ENCODE measurements around the gene CA12. TPM values are rescaled to one million over a fixed set of nuclear protein-coding genes. Genes with fewer than 3 reads are reported as not detected.
"Not testable (repeated sequence)": the region's sequence is repeated elsewhere in the genome, so short reads cannot be mapped to it uniquely, and the experiment has no call there.

CA12 gene
- 36.0 TPM for polyA plus RNA-seq (2013, experiment 1 of 2; ENCODE audit: insufficient read length)
- 34.7 TPM for polyA plus RNA-seq (2013, experiment 2 of 2; ENCODE audit: insufficient read length)

GRCh38 chr15:63381301-63382204 lies at the start of gene CA12:
Gene CA12 (minus strand): TSS chr15:63381846. CDS start chr15:63381720, 126 bp downstream.
- peak; percentile 59 for DNase-seq

- DNase-seq, result no peak
Observed at GRCh38 chr15:63430766-63431451, 49.3 kb upstream of the CA12 start.

GRCh38 chr15:63426552-63426951 lies 44.9 kb upstream of the CA12 start:
- no peak for DNase-seq

- no peak for DNase-seq
Observed at GRCh38 chr15:63425426-63425985, 43.9 kb upstream of the CA12 start.

GRCh38 chr15:63422891-63423590 lies 41.4 kb upstream of the CA12 start:
- DNase-seq, result no peak

- DNase-seq, result no peak
Observed at GRCh38 chr15:63421433-63421832, 39.8 kb upstream of the CA12 start.

- no peak for DNase-seq
Observed at GRCh38 chr15:63420333-63420747, 38.7 kb upstream of the CA12 start.

- DNase-seq, result no peak
Observed at GRCh38 chr15:63418811-63419210, 37.2 kb upstream of the CA12 start.

GRCh38 chr15:63417721-63418120 lies 36.1 kb upstream of the CA12 start:
- no peak for DNase-seq

GRCh38 chr15:63417274-63417673 lies 35.6 kb upstream of the CA12 start:
- DNase-seq, result not testable (repeated sequence)

GRCh38 chr15:63414474-63415120 lies 33.0 kb upstream of the CA12 start:
- DNase-seq, result no peak

GRCh38 chr15:63412551-63412950 lies 30.9 kb upstream of the CA12 start:
- no peak for DNase-seq

- no peak for DNase-seq
Observed at GRCh38 chr15:63411866-63412265, 30.2 kb upstream of the CA12 start.

GRCh38 chr15:63409179-63409578 lies 27.5 kb upstream of the CA12 start:
- no peak for DNase-seq

GRCh38 chr15:63408524-63408923 lies 26.9 kb upstream of the CA12 start:
- DNase-seq, result peak; percentile 49

GRCh38 chr15:63407612-63408011 lies 26.0 kb upstream of the CA12 start:
- DNase-seq, result no peak

GRCh38 chr15:63405683-63406390 lies 24.2 kb upstream of the CA12 start:
- no peak for DNase-seq

- DNase-seq, result no peak
Observed at GRCh38 chr15:63405159-63405558, 23.5 kb upstream of the CA12 start.

- DNase-seq, result no peak
Observed at GRCh38 chr15:63403254-63403945, 21.8 kb upstream of the CA12 start.

GRCh38 chr15:63402498-63403253 lies 21.0 kb upstream of the CA12 start:
- peak; percentile 44 for DNase-seq
